GM23338 (cell line): ENCODE measurements around the gene ZSWIM5. TPM values are rescaled to one million over a fixed set of nuclear protein-coding genes. Genes with fewer than 3 reads are reported as not detected.

Experiments used
- ATAC-seq: fragments of 200-7000 bp; cut with Tn5 transposase; 3 replicates; pipeline ENCODE4 v1.9.1; 2020
- DNase-seq: peaks from one replicate; pipeline ENCODE4 v3.0.0-alpha.2; 2015; ENCODE audit warnings: low spot score
- H2AFZ ChIP-seq: fragments of 200-600 bp; sonication (generic); 2 replicates; pipeline ENCODE4 v1.8.0; 2016; ENCODE audit warnings: antibody characterized with exemption, mild to moderate bottlenecking, moderate library complexity
- H3F3A ChIP-seq: fragments of 200-600 bp; sonication (generic); replicated peaks from 2 replicates; pipeline ENCODE4 v1.8.0; 2017; ENCODE audit warnings: antibody characterized with exemption, mixed run types, low read depth
- H3K27ac ChIP-seq: fragments of 200-600 bp; sonication (generic); 2 replicates; pipeline ENCODE4 v1.6.1; 2016; ENCODE audit warnings: low read depth
- H3K27me3 ChIP-seq: fragments of 200-600 bp; sonication (generic); 2 replicates; pipeline ENCODE4 v1.8.0; 2016; ENCODE audit warnings: mild to moderate bottlenecking, mixed run types, moderate library complexity; ENCODE audit not compliant: insufficient read depth
- H3K36me3 ChIP-seq: fragments of 200-600 bp; sonication (generic); 2 replicates; pipeline ENCODE4 v1.8.0; 2016; ENCODE audit warnings: mild to moderate bottlenecking; ENCODE audit not compliant: insufficient read depth
- H3K4me1 ChIP-seq: fragments of 200-600 bp; sonication (generic); 2 replicates; pipeline ENCODE4 v1.8.0; 2016; ENCODE audit warnings: mild to moderate bottlenecking, moderate library complexity; ENCODE audit not compliant: insufficient read depth
- H3K4me2 ChIP-seq: fragments of 200-600 bp; sonication (generic); 2 replicates; pipeline ENCODE4 v1.7.1; 2017; ENCODE audit warnings: mixed run types
- H3K4me3 ChIP-seq: fragments of 200-600 bp; sonication (generic); 2 replicates; pipeline ENCODE4 v1.6.1; 2016; ENCODE audit warnings: mixed run types
- H3K79me2 ChIP-seq: fragments of 200-600 bp; sonication (generic); replicated peaks from 2 replicates; pipeline ENCODE4 v1.8.0; 2017; ENCODE audit warnings: mild to moderate bottlenecking; ENCODE audit not compliant: insufficient read depth
- H3K9me2 ChIP-seq: fragments of 200-600 bp; sonication (generic); 2 replicates; pipeline ENCODE4 v1.8.0; 2017; ENCODE audit not compliant: insufficient read depth
- H4K20me1 ChIP-seq: fragments of 200-600 bp; sonication (generic); replicated peaks from 2 replicates; pipeline ENCODE4 v1.8.0; 2017; ENCODE audit warnings: mild to moderate bottlenecking; ENCODE audit not compliant: insufficient read depth
- H3K27ac Mint-ChIP-seq: 2 replicates; pipeline ENCODE4 v1.8.0; 2020; ENCODE audit warnings: inconsistent platforms, mild to moderate bottlenecking, moderate library complexity, mixed read lengths
- H3K27me3 Mint-ChIP-seq: 3 replicates; pipeline ENCODE4 v1.8.0; 2022; ENCODE audit warnings: low read depth, mild to moderate bottlenecking, moderate library complexity, mixed read lengths, inconsistent platforms; ENCODE audit not compliant: insufficient read depth, poor library complexity
- H3K36me3 Mint-ChIP-seq: 3 replicates; pipeline ENCODE4 v1.8.0; 2021; ENCODE audit warnings: low read depth, mild to moderate bottlenecking, inconsistent platforms, moderate library complexity, mixed read lengths
- H3K4me1 Mint-ChIP-seq: 3 replicates; pipeline ENCODE4 v1.8.0; 2020; ENCODE audit warnings: mild to moderate bottlenecking, inconsistent platforms, mixed read lengths
- H3K4me3 Mint-ChIP-seq: 3 replicates; pipeline ENCODE4 v1.8.0; 2021; ENCODE audit warnings: moderate library complexity, mild to moderate bottlenecking, inconsistent platforms, mixed read lengths
- H3K9me3 Mint-ChIP-seq: 3 replicates; pipeline ENCODE4 v1.8.0; 2020; ENCODE audit warnings: moderate library complexity, mild to moderate bottlenecking, inconsistent platforms, mixed read lengths
- CREB1 ChIP-seq: fragments of 250-450 bp; sonication (Bioruptor Pico); IDR thresholded peaks from 2 replicates; pipeline ENCODE4 v1.5.0; 2020; ENCODE audit warnings: low read depth, mild to moderate bottlenecking, moderate library complexity
- EZH2 ChIP-seq: fragments of 200-600 bp; sonication (generic); IDR thresholded peaks from one replicate; pipeline ENCODE4 v1.8.0; 2017; ENCODE audit warnings: antibody characterized with exemption, mild to moderate bottlenecking, low read depth; ENCODE audit not compliant: unreplicated experiment
- EZH2phosphoT487 ChIP-seq: fragments of 200-600 bp; sonication (generic); IDR thresholded peaks from one replicate; pipeline ENCODE4 v1.8.1; 2018; ENCODE audit warnings: antibody characterized with exemption; ENCODE audit not compliant: unreplicated experiment
- JUNB ChIP-seq: IDR thresholded peaks from one replicate; pipeline ENCODE4 v1.6.1; 2016; ENCODE audit warnings: antibody characterized with exemption; ENCODE audit not compliant: unreplicated experiment
- polyA plus RNA-seq: library from polyadenylated mRNA; unstranded; fragments of >200 nt; fragmentation: Nextera tagmentation; extraction: Ambion mirVana; gene quantifications from 2 replicates; pipeline ENCODE4 v1.2.1, GENCODE V29; 2016
- total RNA-seq: library from RNA; depleted of rRNA; stranded (reverse); fragments of >200 nt; shearing (Covaris generic); gene quantifications from 2 replicates; pipeline ENCODE4 v1.2.3, GENCODE V29; 2014
- TF ChIP-seq, protein P1 (sequence below), 2 experiments: fragments of 200-600 bp in 1 of 2; sonication (generic) in 1 of 2; conservative IDR thresholded peaks; 2 replicates each; pipeline versions ENCODE4 v1.5.1 to v1.6.1; 2016 to 2017; ENCODE audit warnings: antibody characterized with exemption in 2 of 2, low read depth in 2 of 2, mild to moderate bottlenecking in 2 of 2, moderate library complexity in 1 of 2
- TF ChIP-seq, protein P2 (sequence below): fragments of 250-450 bp; sonication (Bioruptor Pico); IDR thresholded peaks from 2 replicates; pipeline ENCODE4 v1.5.0; 2020; ENCODE audit warnings: mild to moderate bottlenecking, moderate library complexity

The ZSWIM5 gene
- total and polyA plus RNA-seq, 2 experiments from 2014 or later, result 0.65 to 3.6 TPM

GRCh38 chr1:45035631-45036301 is 170.6 kb downstream of the ZSWIM5 start:
- Histone ChIP-seq H3K27ac (no peak overlapping the region), H3K36me3 (no peaks in the 10 kb centered on the region), H3K9me2 (no peaks in the 10 kb centered on the region), H3K4me2 (no peak overlapping the region), H3K4me3 (no peak overlapping the region), H3K79me2 (no peaks in the 10 kb centered on the region), H4K20me1 (no peaks in the 10 kb centered on the region), H3K27me3 (no peaks in the 10 kb centered on the region), H3K4me1 (no peaks in the 10 kb centered on the region), H3F3A (no peaks in the 10 kb centered on the region), H2AFZ (no peak overlapping the region)
- no peak for DNase-seq
- no peak for TF ChIP-seq JUNB
- TF ChIP-seq, protein P1, sequence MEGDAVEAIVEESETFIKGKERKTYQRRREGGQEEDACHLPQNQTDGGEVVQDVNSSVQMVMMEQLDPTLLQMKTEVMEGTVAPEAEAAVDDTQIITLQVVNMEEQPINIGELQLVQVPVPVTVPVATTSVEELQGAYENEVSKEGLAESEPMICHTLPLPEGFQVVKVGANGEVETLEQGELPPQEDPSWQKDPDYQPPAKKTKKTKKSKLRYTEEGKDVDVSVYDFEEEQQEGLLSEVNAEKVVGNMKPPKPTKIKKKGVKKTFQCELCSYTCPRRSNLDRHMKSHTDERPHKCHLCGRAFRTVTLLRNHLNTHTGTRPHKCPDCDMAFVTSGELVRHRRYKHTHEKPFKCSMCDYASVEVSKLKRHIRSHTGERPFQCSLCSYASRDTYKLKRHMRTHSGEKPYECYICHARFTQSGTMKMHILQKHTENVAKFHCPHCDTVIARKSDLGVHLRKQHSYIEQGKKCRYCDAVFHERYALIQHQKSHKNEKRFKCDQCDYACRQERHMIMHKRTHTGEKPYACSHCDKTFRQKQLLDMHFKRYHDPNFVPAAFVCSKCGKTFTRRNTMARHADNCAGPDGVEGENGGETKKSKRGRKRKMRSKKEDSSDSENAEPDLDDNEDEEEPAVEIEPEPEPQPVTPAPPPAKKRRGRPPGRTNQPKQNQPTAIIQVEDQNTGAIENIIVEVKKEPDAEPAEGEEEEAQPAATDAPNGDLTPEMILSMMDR (conservative IDR thresholded peaks at IDR 0.05; ENCODE audit: low read depth in 2 of 2), result no peak
- TF ChIP-seq CREB1, result no peak
- TF ChIP-seq EZH2, result no peak
- no peak for TF ChIP-seq EZH2phosphoT487
- TF ChIP-seq, protein P2, sequence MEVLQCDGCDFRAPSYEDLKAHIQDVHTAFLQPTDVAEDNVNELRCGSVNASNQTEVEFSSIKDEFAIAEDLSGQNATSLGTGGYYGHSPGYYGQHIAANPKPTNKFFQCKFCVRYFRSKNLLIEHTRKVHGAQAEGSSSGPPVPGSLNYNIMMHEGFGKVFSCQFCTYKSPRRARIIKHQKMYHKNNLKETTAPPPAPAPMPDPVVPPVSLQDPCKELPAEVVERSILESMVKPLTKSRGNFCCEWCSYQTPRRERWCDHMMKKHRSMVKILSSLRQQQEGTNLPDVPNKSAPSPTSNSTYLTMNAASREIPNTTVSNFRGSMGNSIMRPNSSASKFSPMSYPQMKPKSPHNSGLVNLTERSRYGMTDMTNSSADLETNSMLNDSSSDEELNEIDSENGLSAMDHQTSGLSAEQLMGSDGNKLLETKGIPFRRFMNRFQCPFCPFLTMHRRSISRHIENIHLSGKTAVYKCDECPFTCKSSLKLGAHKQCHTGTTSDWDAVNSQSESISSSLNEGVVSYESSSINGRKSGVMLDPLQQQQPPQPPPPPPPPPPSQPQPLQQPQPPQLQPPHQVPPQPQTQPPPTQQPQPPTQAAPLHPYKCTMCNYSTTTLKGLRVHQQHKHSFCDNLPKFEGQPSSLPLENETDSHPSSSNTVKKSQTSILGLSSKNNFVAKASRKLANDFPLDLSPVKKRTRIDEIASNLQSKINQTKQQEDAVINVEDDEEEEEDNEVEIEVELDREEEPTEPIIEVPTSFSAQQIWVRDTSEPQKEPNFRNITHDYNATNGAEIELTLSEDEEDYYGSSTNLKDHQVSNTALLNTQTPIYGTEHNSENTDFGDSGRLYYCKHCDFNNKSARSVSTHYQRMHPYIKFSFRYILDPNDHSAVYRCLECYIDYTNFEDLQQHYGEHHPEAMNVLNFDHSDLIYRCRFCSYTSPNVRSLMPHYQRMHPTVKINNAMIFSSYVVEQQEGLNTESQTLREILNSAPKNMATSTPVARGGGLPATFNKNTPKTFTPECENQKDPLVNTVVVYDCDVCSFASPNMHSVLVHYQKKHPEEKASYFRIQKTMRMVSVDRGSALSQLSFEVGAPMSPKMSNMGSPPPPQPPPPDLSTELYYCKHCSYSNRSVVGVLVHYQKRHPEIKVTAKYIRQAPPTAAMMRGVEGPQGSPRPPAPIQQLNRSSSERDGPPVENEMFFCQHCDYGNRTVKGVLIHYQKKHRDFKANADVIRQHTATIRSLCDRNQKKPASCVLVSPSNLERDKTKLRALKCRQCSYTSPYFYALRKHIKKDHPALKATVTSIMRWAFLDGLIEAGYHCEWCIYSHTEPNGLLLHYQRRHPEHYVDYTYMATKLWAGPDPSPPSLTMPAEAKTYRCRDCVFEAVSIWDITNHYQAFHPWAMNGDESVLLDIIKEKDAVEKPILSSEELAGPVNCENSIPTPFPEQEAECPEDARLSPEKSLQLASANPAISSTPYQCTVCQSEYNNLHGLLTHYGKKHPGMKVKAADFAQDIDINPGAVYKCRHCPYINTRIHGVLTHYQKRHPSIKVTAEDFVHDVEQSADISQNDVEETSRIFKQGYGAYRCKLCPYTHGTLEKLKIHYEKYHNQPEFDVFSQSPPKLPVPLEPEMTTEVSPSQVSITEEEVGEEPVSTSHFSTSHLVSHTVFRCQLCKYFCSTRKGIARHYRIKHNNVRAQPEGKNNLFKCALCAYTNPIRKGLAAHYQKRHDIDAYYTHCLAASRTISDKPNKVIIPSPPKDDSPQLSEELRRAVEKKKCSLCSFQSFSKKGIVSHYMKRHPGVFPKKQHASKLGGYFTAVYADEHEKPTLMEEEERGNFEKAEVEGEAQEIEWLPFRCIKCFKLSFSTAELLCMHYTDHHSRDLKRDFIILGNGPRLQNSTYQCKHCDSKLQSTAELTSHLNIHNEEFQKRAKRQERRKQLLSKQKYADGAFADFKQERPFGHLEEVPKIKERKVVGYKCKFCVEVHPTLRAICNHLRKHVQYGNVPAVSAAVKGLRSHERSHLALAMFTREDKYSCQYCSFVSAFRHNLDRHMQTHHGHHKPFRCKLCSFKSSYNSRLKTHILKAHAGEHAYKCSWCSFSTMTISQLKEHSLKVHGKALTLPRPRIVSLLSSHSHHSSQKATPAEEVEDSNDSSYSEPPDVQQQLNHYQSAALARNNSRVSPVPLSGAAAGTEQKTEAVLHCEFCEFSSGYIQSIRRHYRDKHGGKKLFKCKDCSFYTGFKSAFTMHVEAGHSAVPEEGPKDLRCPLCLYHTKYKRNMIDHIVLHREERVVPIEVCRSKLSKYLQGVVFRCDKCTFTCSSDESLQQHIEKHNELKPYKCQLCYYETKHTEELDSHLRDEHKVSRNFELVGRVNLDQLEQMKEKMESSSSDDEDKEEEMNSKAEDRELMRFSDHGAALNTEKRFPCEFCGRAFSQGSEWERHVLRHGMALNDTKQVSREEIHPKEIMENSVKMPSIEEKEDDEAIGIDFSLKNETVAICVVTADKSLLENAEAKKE (CRISPR knock-in tag), result no peak
- Mint-ChIP-seq H3K27me3 (peaks cover under 1% of the 10 kb centered on the region), H3K27ac (no peak overlapping the region), H3K4me1 (no peaks in the 10 kb centered on the region), H3K9me3 (no peaks in the 10 kb centered on the region), H3K36me3 (no peaks in the 10 kb centered on the region), H3K4me3 (no peak overlapping the region)
- ATAC-seq, result no peak
